Type B pancreatic cell (in vitro differentiated cells): Measurements from ENCODE around the gene CASTOR1. TPM values are rescaled to one million over a fixed set of nuclear protein-coding genes. Genes with fewer than 3 reads are reported as not detected.

Experiments
- DNase-seq: peaks from one replicate; pipeline ENCODE4 v3.0.0; 2021; ENCODE audit warnings: mixed read lengths; ENCODE audit not compliant: unreplicated experiment; ENCODE audit errors: extremely low spot score
- H3K27ac Mint-ChIP-seq: 2 replicates; pipeline ENCODE4 v1.8.0; 2021; ENCODE audit warnings: mild to moderate bottlenecking, mixed read lengths
- H3K27me3 Mint-ChIP-seq: 2 replicates; pipeline ENCODE4 v1.8.0; 2021; ENCODE audit warnings: mixed read lengths
- H3K36me3 Mint-ChIP-seq: 2 replicates; pipeline ENCODE4 v1.8.0; 2021; ENCODE audit warnings: mixed read lengths
- H3K4me1 Mint-ChIP-seq: one replicate; pipeline ENCODE4 v1.8.0; 2021; ENCODE audit warnings: mixed read lengths; ENCODE audit not compliant: unreplicated experiment
- H3K4me3 Mint-ChIP-seq: 2 replicates; pipeline ENCODE4 v1.8.0; 2021; ENCODE audit warnings: mild to moderate bottlenecking, mixed read lengths
- H3K9me3 Mint-ChIP-seq: 2 replicates; pipeline ENCODE4 v1.8.0; 2021; ENCODE audit warnings: mixed read lengths
- CTCF ChIP-seq: fragments of 200-600 bp; sonication (generic); conservative IDR thresholded peaks from 2 replicates; pipeline ENCODE4 v1.5.0; 2021; ENCODE audit warnings: antibody characterized with exemption, mild to moderate bottlenecking
- total RNA-seq: library from RNA; stranded (reverse); gene quantifications from 2 replicates; pipeline ENCODE4 v1.2.1, GENCODE V29; 2021; ENCODE audit warnings: low replicate concordance

CASTOR1 gene
- total RNA-seq, 1 donor from 2014 or later: 11.4 TPM

GRCh38 chr22:30253205-30253852, 36.0 kb downstream of the CASTOR1 start:
- Mint-ChIP-seq H3K4me1 (peaks cover 20% of the 10 kb centered on the region), H3K4me3 (peak overlapping the region; percentile 49), H3K27me3 (peaks cover 3% of the 10 kb centered on the region), H3K27ac (peak overlapping the region; percentile 35), H3K9me3 (no peaks in the 10 kb centered on the region), H3K36me3 (no peaks in the 10 kb centered on the region)
- no peak for TF ChIP-seq CTCF
- no peak for DNase-seq

- peaks cover 25% of the 10 kb centered on the region for H3K4me1 Mint-ChIP-seq
- H3K9me3 Mint-ChIP-seq: no peaks in the 10 kb centered on the region
- no peak for DNase-seq
- H3K27me3 Mint-ChIP-seq: peaks cover 6% of the 10 kb centered on the region
- TF ChIP-seq CTCF: no peak
- H3K4me3 Mint-ChIP-seq: peak overlapping the region; percentile 49
- H3K36me3 Mint-ChIP-seq: no peaks in the 10 kb centered on the region
- peak overlapping the region; percentile 35 for H3K27ac Mint-ChIP-seq
Observed at GRCh38 chr22:30252411-30253204, 36.7 kb downstream of the CASTOR1 start.

- H3K27me3 Mint-ChIP-seq: peaks cover 7% of the 10 kb centered on the region
- no peaks in the 10 kb centered on the region for H3K9me3 Mint-ChIP-seq
- peak overlapping the region; percentile 26 for H3K27ac Mint-ChIP-seq
- DNase-seq: no peak
- peaks cover 28% of the 10 kb centered on the region for H3K4me1 Mint-ChIP-seq
- H3K4me3 Mint-ChIP-seq: no peak overlapping the region
- TF ChIP-seq CTCF: no peak
- no peaks in the 10 kb centered on the region for H3K36me3 Mint-ChIP-seq
Observed at GRCh38 chr22:30251711-30252110, 37.6 kb downstream of the CASTOR1 start.

GRCh38 chr22:30250661-30251267, 38.5 kb downstream of the CASTOR1 start:
- H3K36me3 Mint-ChIP-seq: no peaks in the 10 kb centered on the region
- no peak for DNase-seq
- H3K4me3 Mint-ChIP-seq: no peak overlapping the region
- no peak overlapping the region for H3K27ac Mint-ChIP-seq
- no peaks in the 10 kb centered on the region for H3K9me3 Mint-ChIP-seq
- no peak for TF ChIP-seq CTCF
- peaks cover 27% of the 10 kb centered on the region for H3K4me1 Mint-ChIP-seq
- peaks cover 13% of the 10 kb centered on the region for H3K27me3 Mint-ChIP-seq

GRCh38 chr22:30250039-30250565, 39.2 kb downstream of the CASTOR1 start:
- Mint-ChIP-seq H3K27ac (no peak overlapping the region), H3K9me3 (no peaks in the 10 kb centered on the region), H3K4me3 (no peak overlapping the region), H3K27me3 (peaks cover 13% of the 10 kb centered on the region), H3K4me1 (peaks cover 27% of the 10 kb centered on the region), H3K36me3 (no peaks in the 10 kb centered on the region)
- no peak for DNase-seq
- TF ChIP-seq CTCF: no peak
